HG03342 (cell line): ENCODE data around the gene LRRC4C.
"Not testable (repeated sequence)": the region's sequence is repeated elsewhere in the genome, so short reads cannot be mapped to it uniquely, and the experiment has no call there.

Source experiments
- ATAC-seq: cut with Tn5 transposase; IDR thresholded peaks from one replicate; pipeline ENCODE4 v1.9.1; 2021; ENCODE audit warnings: mild to moderate bottlenecking, moderate library complexity; ENCODE audit not compliant: unreplicated experiment

The LRRC4C gene

GRCh38 chr11:40910774-40911173, 548.7 kb downstream of the LRRC4C start:
- not testable (repeated sequence) for ATAC-seq

- no peak for ATAC-seq
Observed at GRCh38 chr11:40894501-40894900, 565.0 kb downstream of the LRRC4C start.

DNA sequence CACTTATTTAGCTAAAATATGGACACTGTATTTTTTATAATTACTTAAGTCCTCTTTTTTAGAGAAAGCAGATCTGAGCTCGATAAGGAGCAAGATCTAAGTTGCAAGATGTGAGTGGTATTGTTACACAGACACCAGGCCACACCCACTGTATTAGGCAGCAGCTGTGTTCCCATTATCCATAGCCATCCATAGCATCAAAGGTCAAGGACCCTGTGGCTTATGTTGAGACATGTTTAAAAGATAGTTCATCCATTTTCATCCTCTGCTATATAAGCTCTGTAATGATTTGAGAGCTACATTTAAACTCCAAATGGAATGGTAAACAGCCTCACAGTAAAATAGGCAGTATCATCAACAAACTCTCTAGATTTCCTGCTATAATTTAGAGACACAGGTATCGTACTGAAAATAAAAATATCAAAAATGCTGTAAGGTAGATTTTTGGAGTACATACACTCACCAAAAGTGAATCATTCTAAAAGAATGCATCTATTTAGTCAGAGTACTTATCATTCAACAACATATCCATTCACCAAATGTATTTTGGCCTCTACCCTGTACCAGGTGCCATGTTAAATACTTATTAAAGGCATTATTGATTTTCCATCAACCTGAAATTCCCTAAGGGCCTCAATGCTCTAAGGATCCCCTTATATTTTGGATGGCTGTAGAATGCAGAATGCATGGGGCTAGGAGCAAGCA, 574.0 kb downstream of the LRRC4C start:
- no peak for ATAC-seq

GRCh38 chr11:40882301-40882700, 577.2 kb downstream of the LRRC4C start:
- ATAC-seq: no peak

DNA sequence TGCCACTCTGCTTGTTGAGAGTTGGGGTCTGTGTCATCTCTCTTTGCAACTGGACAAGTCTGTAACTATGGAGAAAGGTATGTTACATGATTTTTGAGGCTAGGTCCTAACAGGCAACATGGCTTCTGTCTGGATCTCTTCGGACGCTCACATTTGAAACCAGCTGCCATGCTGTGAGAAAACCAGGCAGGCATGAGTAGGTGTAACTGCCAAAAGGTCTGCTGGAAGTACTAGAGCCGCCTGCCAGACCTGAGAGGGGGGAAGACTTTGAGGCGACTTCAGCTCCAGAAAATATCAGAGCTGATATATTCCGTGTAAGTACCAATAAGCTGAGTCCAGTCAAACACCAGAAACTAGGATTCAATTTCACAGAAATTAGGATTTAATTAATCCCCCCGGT, 579.5 kb downstream of the LRRC4C start:
- ATAC-seq: no peak

GRCh38 chr11:40877981-40878380, 581.5 kb downstream of the LRRC4C start:
- ATAC-seq: no peak

GRCh38 chr11:40877256-40877655, 582.2 kb downstream of the LRRC4C start:
- ATAC-seq: no peak

DNA sequence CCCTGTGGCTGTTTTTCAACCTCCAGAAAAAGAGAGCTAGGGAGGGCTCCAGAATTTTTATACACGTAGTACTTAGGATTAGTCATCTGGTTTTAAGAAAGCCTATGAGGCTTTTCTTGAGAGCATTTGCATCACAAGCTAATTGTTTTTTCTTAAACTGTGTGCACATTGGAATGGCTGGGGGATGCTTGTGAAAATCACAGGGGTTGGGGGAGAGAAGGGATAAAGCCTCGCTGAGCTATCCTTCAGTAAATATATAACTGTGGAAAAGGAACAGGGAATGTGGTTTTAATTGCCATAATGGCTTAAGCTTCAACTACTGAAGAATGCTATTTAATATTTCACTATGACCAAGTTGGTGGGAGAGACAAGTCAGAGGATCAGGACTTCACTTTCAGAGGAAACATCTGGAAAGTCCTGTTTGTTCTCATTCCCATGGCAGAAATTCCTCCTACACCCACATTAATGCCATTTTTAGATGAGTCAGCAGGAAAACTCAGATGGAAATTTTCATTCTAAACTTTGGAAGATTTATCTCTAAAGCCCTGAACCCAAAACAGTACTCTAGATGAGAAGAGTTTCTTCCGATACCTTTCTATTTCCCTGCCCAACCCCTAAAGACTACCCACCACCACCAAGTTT, 591.3 kb downstream of the LRRC4C start:
- ATAC-seq: no peak

GRCh38 chr11:40857754-40858153, 601.7 kb downstream of the LRRC4C start:
- not testable (repeated sequence) for ATAC-seq

- ATAC-seq: no peak
Observed at GRCh38 chr11:40842750-40843339, 616.6 kb downstream of the LRRC4C start.

DNA sequence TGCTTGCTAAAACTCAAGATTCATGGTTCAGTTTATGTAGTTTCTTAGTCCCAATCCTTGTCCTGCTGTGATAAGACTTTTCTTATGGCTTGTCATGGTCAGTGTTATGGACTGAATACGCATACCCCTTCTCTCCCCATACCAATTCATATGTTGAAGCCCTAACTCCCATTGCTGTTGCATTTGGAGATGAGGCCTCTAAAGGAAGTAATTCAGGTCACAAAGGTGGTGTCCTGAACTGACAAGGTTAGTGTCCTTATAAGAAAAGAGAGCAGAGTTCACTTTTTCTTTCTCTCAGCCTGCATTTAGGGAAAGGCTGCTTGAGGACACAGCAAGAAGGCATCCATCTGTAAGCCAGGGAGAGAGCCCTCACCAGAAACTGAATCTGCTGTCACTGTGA, 618.2 kb downstream of the LRRC4C start:
- no peak for ATAC-seq

GRCh38 chr11:40838181-40838683, 621.2 kb downstream of the LRRC4C start:
- ATAC-seq: no peak

DNA sequence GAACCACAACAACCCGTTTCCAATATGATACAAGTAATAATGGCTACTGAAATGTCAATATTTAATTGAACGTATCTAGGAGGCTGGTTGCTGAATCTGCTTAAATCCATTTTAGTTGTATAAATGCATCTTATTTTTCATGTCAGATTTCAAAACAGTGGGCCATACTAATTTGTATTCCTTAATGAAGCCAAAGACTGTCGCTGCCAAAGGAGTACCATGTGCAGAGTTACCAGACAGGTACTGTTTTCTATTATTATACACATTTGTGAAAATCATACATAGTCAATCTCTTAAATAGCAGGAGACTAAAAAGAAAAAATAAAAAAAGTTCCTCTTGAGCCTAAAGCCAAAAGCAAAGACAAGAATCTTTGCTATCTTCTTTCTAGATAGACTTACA, 632.3 kb downstream of the LRRC4C start:
- no peak for ATAC-seq

DNA sequence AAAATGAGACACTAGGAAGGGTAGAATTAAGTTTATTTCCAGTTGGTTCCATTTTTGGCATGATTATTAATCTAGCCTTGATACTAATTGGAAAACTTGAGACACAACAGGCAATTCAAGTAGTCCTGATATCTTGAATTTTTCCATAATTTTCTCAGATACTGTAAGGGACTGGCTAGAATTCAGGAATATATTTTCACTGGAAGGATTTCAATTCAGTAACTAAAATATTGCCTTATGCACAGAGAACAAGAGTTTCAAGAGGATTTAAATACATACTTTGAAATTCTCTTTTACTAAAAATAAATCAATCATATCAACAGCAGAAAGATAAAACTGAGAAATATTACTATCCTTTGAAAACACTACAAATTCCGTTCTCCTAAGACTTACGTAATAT, 632.9 kb downstream of the LRRC4C start:
- ATAC-seq: no peak

DNA sequence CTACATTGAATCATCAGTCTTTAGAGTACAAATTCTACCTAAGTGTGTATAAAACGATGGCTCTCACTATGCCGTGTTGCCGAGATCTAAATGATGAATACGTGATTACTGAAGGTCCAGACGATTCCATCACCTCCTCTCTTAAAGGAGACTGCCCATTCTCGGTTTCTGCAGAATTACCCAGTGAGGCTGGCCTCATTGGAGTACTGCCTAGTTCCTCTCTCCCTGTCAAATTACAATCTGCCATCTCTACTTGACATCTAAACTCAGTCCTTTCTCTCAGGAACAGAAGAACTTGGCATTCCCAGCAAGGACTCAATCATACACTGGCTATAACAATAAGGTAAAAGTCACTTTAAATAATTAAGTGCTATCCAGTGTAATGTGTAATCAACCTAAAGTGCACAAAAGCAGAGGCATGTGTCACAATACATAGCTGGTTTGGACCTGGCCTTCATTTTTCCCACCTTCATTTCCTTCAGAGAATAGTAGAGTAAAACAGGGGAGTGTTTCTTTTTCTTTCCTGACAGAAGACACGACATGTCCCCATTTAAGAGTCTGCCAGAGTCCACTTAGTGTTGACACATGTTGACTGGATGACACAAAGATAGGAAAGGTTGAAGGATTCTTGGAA, 634.1 kb downstream of the LRRC4C start:
- no peak for ATAC-seq

- ATAC-seq: no peak
Observed at GRCh38 chr11:40819230-40819629, 640.2 kb downstream of the LRRC4C start.

DNA sequence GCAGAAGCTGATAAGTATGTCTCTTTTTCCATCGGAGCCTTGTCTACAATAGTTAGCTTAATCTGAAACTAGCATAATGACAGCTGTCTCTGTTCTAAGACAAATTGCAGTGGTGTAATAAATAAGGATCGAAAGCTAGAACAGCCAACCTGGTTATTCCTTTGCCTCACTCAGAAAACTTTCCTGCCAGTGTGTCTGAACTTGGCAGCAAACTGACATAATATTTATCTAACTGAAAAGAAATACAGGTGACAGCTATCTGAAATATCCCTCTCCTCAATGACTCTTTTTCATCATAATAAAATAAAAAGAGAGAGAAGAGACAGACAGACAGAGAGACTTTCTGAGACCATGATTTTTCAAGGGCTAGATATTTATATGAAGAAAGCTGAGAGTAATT, 642.5 kb downstream of the LRRC4C start:
- no peak for ATAC-seq

GRCh38 chr11:40797981-40798380, 661.5 kb downstream of the LRRC4C start:
- ATAC-seq: no peak

- ATAC-seq: no peak
Observed at GRCh38 chr11:40787224-40787623, 672.2 kb downstream of the LRRC4C start.

DNA sequence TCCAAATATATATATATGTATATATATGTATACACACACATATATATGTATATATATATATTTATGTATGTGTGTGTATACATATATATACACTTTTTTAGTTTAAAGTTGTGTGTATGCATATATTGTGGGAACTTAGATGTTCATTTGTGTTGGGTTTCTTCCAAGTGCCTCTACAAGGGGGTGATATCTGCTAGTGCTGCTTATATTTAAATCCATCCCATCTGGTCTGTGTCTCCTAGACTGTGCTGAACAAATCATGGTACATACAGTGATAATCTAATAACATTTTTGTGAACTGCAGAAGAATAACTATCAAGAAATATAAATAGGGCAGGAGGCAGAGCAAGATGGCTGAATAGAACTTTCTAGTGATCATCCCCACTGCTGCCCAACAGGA, 696.4 kb downstream of the LRRC4C start:
- no peak for ATAC-seq

- no peak for ATAC-seq
Observed at GRCh38 chr11:40759341-40759740, 700.1 kb downstream of the LRRC4C start.

- ATAC-seq: no peak
Observed at GRCh38 chr11:40754297-40754696, 705.2 kb downstream of the LRRC4C start.
